GM18868 (cell line): ENCODE results near the gene SMAD4.
"Not testable (repeated sequence)": the region's sequence is repeated elsewhere in the genome, so short reads cannot be mapped to it uniquely, and the experiment has no call there.

Experiments
- ATAC-seq: cut with Tn5 transposase; IDR thresholded peaks from one replicate; pipeline ENCODE4 v1.9.1; 2021; ENCODE audit warnings: mild to moderate bottlenecking, moderate library complexity; ENCODE audit not compliant: unreplicated experiment

Gene SMAD4

DNA sequence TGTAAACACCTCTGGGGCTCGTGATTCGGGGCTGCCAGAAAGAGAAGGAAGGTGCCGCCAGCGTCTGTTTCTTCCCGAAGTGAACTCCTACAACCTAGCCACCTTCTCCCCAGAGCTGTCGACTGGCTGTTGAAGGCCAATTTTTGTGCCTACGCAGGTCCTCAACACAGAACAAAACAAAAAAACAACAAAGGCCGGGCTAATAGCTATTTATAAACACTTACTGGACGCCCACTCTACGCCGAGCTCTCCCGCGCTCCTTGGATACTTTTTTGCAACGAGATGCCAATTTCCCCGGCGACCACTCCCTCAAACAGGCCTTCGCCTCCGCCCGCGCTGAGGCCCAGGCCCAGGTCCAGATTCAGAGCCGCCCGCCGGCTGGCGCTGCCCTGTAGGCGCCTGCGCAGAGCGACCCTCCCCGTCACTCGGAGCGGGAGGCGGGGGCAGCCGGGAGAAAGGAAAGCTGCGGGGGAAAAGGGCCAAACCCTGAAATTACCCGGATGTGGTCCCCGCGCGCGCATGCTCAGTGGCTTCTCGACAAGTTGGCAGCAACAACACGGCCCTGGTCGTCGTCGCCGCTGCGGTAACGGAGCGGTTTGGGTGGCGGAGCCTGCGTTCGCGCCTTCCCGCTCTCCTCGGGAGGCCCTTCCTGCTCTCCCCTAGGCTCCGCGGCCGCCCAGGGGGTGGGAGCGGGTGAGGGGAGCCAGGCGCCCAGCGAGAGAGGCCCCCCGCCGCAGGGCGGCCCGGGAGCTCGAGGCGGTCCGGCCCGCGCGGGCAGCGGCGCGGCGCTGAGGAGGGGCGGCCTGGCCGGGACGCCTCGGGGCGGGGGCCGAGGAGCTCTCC is at the start of gene SMAD4:
Gene SMAD4 (plus strand): TSS at position 520 of the 843 bp plus-strand sequence. CDS start 16,834 bp downstream, outside the sequence.
- peak; percentile 77 for ATAC-seq

GRCh38 chr18:50981381-50981780 is 48.6 kb upstream of the SMAD4 start:
- ATAC-seq: no peak

GRCh38 chr18:50982086-50982801 is 47.8 kb upstream of the SMAD4 start:
- no peak for ATAC-seq

DNA sequence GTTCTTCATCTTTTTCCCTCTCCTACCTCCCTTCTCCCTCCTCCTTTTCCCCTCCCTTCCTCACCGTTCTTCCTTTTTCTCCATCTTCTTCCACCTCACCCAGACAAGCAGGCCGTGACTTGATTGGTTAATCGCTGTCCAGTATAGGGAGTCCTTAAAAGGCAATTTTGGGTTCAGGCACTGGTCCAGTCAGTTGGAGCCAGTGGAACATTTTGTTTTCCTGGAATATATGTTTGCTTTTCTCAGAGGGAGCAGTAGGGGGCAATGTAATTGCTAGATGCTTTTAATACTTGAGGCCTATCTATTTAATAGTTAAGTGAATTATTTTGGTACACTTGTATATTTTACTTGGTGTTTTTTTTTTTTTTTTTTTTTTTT is 47.2 kb upstream of the SMAD4 start:
- ATAC-seq: no peak

DNA sequence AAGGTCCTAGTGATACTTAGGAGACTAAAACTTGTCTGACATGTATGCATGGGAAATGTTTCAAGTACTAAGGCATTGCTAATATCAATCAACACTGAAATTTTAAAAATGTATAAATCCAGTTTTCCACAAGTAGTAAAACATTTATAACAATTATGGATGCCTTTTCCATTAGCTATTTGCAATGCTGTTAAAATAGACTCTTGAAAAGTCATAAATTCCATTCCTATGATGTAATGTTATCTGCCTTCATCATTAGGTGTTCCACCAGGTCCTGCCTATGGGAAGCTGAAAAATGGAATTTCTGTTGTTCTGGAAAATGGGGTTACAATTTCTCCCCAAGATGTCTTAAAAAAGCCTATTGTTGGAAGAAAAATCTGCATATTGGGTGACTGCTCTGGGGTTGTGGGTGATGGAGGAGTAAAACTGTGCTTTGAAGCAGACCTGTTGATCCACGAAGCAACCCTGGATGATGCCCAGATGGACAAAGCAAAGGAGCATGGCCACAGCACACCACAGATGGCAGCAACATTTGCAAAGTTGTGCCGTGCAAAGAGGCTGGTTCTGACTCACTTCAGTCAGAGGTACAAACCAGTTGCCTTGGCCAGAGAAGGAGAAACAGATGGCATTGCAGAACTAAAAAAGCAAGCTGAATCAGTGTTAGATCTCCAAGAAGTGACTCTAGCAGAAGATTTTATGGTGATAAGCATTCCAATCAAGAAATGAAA is 43.5 kb upstream of the SMAD4 start:
- ATAC-seq: no peak

DNA sequence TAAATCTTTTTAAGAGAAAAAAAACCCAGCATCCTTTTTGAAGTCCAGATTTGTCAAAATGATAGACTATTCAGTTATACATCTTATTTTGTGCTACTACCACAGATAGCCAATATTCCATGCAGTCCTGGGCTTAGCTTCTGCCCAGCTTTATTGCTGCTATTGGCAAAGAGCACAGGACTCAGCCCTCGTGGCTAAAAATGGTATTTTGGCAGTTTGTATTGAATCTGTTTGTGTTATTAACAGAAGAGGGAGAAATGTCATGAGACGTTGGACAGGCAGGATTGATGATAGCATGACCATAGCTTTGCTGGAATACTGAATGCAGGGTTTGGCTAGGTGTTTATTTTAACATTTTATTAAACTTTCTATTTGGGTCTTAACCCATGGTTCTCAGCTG is 42.8 kb upstream of the SMAD4 start:
- ATAC-seq: no peak

- ATAC-seq: no peak
Observed at GRCh38 chr18:50989711-50990110, 40.3 kb upstream of the SMAD4 start.

DNA sequence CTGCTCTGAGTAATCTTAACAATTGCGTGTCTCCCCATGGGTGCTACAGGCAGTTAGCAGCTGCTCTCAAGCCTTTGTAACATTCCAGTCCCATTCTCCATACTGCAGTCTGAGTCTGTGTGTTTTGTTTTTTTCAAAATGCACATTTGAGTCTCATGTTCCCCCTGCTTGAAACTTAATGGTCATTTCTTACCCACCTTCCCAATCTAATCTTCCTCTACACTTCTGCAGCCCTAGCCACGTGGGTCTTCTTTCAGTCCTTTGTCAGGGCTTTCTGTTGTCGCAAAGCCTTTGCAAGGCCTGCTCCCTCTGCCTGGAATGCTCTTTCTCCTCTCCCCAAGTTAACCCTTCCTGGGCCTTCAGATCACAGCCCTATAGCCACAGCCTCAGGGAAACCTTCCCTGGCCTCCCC is 37.7 kb upstream of the SMAD4 start:
- ATAC-seq: no peak

GRCh38 chr18:50994031-50994430 is 36.0 kb upstream of the SMAD4 start:
- ATAC-seq: no peak

GRCh38 chr18:51003174-51003573 is 26.8 kb upstream of the SMAD4 start:
- not testable (repeated sequence) for ATAC-seq

DNA sequence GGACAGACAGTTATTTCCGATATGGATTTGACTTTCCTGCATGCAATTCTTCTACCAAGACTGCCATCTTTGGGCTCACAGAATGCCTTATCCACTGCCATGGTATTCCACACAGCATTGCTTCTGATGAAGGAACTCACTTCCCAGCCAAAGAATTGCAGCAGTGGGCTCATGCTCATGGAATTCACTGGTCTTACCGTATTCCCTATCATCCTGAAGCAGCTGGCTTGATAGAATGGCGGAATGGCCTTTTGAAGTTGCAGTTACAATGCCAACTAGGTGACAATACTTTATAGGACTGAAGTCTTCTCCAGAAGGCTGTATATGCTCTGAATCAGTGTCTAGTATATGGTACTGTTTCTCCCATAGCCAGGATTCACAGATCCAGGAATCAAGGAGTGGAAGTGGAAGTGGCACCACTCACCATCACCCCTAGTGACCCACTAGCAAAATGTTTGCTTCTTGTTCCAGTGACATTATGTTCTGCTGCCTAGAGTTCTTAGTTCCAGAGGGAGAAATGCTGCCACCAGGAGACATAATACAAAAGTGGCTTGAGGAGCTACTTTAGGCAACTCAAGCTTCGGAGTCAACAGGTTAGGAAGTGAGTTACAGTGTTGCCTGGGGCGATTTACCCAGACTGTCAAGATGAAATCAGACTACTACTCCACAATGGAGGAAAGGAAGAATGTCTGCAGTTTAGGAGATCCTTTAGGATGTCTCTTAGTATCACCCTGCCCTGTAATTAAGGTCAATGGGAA is 23.8 kb upstream of the SMAD4 start:
- no peak for ATAC-seq

DNA sequence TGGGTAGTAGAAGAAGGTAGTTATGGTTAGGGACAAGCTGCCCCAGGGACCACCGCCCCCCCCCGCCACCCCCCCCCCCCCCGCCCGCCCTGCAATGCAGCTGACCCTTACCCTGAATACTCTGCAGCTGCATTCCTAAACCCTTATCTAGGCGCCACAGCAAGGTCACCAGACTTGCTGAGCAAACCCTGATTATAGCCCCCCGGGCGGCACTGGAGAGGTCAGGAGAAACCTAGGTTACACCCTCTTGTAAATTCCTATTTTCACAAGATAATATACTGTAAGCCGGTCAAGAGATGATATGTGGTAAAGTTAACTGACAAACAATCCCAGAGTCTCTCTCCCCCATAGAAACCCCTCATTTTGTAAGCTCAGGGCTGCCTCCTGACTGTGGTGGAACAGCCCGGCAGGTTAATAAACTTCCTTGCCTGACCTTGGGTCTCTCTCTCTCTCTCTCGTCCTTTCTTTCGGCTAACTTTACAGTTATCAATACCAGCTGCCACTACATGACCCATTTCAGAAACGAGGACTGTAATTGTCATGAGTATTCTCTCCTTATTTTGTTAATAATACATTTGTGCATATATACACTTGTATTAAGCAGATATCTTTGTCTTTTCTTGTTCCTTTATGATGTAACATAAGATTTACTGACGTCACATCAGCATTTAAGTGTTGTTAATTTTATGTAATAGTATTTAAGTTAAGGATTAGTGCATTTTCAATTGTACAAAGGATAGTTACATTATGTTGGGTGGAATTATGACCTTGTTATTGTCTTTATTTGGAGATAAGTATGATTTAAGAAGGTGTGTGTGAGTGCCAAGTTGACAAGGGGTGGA is 22.8 kb upstream of the SMAD4 start:
- no peak for ATAC-seq

DNA sequence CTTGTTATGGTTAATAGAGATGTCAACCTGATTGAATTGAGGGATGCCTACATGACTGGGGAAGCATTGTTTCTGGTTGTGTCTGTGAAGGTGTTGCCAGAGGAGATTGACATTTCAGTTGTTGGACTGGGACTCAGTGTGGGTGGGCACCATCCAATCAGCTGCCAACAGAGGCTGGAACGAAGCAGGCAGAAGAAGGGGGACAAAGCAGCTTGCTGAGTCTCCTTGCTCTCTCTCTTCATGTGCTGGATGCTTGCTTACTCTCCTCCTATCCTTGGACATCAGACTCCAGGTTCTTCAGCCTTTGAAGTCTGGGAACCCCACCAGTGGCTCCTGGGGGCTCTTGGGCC is 22.2 kb upstream of the SMAD4 start:
- ATAC-seq: no peak

DNA sequence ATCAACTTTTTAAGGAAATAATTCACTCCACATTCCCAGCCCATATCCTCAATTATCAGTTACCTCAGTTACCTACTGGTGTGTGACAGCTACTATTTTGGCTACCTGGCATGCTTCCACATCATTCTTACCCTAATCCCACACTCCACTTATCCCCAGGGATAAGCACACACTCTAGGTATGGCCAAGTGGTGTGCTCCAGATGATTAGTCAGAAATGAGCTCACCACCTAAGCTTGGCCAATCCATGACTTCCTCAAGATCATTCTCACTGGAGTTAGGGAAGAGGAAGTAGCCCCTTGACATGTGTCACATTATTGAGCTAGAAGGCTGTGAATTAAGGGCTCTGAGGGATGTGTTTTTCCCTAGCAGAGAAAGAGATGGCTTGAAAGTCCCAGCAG is 20.9 kb upstream of the SMAD4 start:
- no peak for ATAC-seq

DNA sequence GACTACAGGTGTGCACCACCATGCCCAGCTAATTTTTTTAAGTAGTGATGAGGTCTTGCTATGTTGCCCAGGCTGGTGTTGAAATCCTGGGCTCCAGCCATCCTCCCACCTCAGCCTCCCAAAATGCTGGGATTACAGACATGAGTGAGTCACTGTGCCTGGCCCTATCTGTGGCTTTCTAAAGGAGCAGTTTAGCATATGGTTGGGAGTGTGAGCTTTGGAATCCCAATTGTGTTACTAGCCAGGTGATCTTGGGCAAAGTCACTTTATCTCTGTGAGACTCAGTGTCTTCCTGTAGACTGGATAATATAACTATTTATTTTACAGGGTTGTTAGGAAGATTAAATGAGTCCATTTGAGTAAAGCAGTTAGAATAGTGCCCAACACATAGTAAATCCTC is 19.8 kb upstream of the SMAD4 start:
- no peak for ATAC-seq

GRCh38 chr18:51011709-51012108 is 18.3 kb upstream of the SMAD4 start:
- ATAC-seq: no peak

- no peak for ATAC-seq
Observed at GRCh38 chr18:51012441-51012840, 17.6 kb upstream of the SMAD4 start.

GRCh38 chr18:51013259-51013658 is 16.8 kb upstream of the SMAD4 start:
- no peak for ATAC-seq

DNA sequence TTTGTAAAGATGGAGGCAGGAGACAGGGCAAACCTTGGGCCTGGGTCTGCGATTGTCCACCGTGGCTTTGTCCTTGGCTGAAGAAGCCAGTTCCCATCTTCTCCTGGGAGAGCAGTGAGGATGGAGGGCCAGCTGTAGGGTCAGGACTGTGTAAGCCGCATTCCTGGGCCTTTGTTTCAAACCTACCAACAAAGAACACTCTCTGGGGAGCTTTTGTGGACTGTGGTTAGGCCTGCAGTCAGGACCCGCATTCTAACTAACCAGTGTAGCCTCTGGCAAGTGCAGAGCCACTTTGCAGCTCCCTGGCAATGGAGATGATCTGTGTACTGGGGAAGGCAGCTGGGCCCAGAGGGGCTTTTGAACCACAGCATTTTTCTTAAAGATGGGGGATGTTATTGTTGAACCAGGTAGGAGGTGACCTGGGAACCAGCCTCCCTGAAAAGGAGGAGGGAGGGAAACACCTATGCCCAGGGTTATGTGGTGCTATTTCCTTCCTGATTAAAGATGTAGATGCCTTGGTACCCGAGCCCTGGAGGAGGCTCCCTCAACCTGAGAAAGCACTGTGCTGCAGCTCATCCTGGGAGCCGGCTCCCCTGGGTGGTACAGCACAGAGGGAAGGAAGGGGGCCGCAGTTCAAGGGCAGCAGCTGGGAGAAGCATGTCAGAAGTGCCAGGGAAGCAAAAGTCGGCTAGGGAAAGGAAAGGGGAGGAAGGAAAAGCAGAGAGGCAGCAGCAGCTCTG is 12.7 kb upstream of the SMAD4 start:
- ATAC-seq: no peak
